Omental fat pad (tissue), 4 donors: Measurements from ENCODE around the gene CCT6A. TPM values are rescaled to one million over a fixed set of nuclear protein-coding genes. Genes with fewer than 3 reads are reported as not detected.
"Not testable (repeated sequence)": the region's sequence is repeated elsewhere in the genome, so short reads cannot be mapped to it uniquely, and the experiment has no call there.

Experiments used
- ATAC-seq: fragments of 150-250 bp; one replicate; pipeline ENCODE4 v1.9.1; 2016; ENCODE audit warnings: mild to moderate bottlenecking, moderate library complexity; ENCODE audit not compliant: low FRiP score
- DNase-seq: peaks from one replicate; pipeline ENCODE4 v3.0.0-alpha.2; 2019; ENCODE audit warnings: low spot score
- CTCF ChIP-seq, 3 donors: fragments of 450-650 bp; IDR thresholded peaks; one replicate each; pipeline ENCODE4 v1.5.1; 2016 to 2017; ENCODE audit warnings: antibody characterized with exemption in 3 of 3, mild to moderate bottlenecking in 3 of 3, moderate library complexity in 2 of 3
- total RNA-seq, 4 donors: library from RNA; depleted of rRNA; stranded (reverse); fragments of >200 nt; gene quantifications; one replicate each; pipeline ENCODE4 v1.1.0, GENCODE V29; 2016

The CCT6A gene
- total RNA-seq, 4 donors from 2014 or later = 68.9 to 150 (median 106) TPM

- no peak for TF ChIP-seq CTCF (IDR thresholded peaks at IDR 0.05)
- no peak for DNase-seq
Measured at GRCh38 chr7:56081626-56082340, 30.2 kb downstream of the CCT6A start.

GRCh38 chr7:56083150-56083785 is 31.7 kb downstream of the CCT6A start:
- TF ChIP-seq CTCF (IDR thresholded peaks at IDR 0.05) = no peak
- no peak for DNase-seq
- no peak for ATAC-seq

More at GRCh38 chr7:56081626-56082340, 30.2 kb downstream of the CCT6A start:
- ATAC-seq = no peak

DNA sequence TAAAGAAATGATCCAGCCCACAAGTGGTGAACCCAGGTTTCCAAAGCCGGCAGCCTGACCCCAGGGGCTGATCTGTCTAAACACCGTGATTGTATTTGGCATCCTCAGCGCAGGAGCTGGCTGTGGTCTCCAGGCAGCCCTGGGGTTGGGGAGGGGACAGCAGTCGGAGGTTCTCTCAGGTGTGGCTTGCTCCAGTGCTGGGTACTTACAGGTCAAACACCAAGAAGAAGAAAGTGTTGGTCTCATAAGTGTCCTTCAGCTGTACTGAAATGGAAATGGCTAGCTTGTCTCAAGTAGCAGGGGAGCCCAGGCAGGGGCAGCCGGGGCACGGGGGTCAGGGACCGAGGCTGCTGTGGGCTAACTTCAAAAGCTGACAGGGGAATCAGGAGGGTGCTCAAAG is 35.2 kb downstream of the CCT6A start:
- no peak for TF ChIP-seq CTCF (IDR thresholded peaks at IDR 0.05)
- no peak for ATAC-seq
- DNase-seq = no peak

DNA sequence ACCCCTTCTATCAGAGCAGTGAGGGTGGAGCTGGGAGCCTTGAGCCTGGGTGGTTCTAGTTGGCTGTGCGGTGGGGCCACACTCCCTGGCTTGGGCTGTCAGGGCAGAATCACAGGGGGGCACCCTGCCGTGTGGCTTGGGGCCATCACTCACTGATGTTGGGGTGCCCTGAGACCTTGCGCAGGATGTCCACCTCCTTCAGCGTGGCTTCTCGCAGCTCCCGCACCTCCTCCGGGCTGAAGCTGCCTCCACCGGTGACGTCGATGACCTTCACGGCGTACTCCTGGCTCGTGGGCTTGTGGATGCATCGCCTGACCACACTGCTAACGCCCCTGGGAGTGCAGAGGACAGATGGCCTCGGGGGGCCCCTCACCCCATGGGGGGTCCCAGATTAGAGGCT is 35.9 kb downstream of the CCT6A start:
- ATAC-seq (no peak), DNase-seq (no peak)
- no peak for TF ChIP-seq CTCF (IDR thresholded peaks at IDR 0.05)

DNA sequence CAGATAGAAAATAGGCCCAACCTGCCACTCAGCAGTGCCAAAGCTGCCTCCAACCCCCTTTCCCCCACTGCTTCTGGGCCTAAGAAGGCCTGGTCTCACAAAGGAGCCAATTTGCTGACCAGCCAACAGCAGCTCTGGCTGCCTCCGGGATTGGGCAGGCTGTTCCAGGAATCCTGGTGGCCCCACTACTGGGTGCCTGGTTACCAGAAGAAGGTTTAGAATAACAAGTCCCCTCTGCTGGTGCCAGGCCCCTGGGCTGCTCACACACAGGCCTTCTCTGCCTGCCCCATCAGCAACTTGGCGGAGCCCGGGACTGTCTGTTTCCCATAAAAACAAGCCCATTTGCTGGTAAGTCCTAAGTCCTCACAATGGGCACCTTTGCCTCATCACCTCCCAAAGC is 40.0 kb downstream of the CCT6A start:
- ATAC-seq (peak; percentile 13), DNase-seq (no peak)
- TF ChIP-seq CTCF (IDR thresholded peaks at IDR 0.05) = no peak

- not testable (repeated sequence) for DNase-seq, ATAC-seq
Measured at GRCh38 chr7:56092388-56092787, 40.8 kb downstream of the CCT6A start.

DNA sequence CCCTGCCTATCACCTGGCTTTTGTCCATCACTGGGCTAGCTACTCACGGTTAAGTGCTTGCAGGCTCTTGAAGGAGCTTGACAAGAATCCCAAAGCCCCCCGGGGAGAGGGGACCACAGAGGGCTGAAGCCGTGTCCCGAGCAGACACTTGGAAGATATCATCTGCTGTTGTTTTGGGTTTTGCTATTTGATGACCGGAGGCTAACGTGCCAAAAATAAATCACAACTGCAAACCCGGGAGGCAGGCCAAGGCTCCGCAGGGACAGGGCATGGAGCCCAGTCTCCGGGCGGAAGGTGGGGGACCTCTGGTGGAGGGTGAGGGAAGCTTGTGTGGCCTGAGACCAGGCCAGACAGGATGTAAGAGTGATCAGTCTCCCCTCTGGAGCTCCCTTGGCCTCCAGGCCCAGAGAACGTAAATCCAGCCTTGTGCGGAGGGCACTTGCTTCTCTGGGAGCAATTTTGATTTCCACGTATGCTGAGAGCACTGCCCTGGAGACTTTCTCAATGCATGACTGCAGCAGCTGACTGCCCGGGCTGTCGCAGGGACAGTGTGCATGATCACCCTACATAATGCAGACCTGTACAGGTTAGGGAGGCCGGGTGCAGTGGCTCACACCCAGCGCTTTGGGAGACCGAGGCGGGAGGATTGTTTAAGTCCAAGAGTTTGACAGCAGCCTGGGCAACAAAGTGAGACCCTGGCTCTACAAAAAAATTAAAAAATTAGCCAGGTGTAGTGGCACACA is 41.4 kb downstream of the CCT6A start, which contains the start of gene PHKG1:
PHKG1 (minus strand) TSS at position 164 of the 743 bp plus-strand sequence. CDS start 4,011 bp downstream, outside the sequence.
- DNase-seq = no peak
- TF ChIP-seq CTCF (IDR thresholded peaks at IDR 0.05) = no peak
- ATAC-seq = peak; percentile 70
